Karpas-422 (cell line): ENCODE results near the gene NANP. TPM values are rescaled to one million over a fixed set of nuclear protein-coding genes. Genes with fewer than 3 reads are reported as not detected.
A peak's percentile ranks its signal among the peaks of the same experiment; 100 is the strongest.
"Not testable (repeated sequence)": the region's sequence is repeated elsewhere in the genome, so short reads cannot be mapped to it uniquely, and the experiment has no call there.

Experiments
- DNase-seq: peaks from one replicate; pipeline ENCODE4 v3.0.0-alpha.2; 2015
- H2AFZ ChIP-seq: fragments of 200-600 bp; sonication (generic); 2 replicates; pipeline ENCODE4 v1.6.1; 2014; ENCODE audit warnings: antibody characterized with exemption, low read length, mixed read lengths
- H3K27ac ChIP-seq: fragments of 200-600 bp; sonication (generic); 2 replicates; pipeline ENCODE4 v1.5.1; 2014; ENCODE audit warnings: mild to moderate bottlenecking, low read length, moderate library complexity
- H3K27me3 ChIP-seq: fragments of 200-600 bp; sonication (generic); 2 replicates; pipeline ENCODE4 v1.6.1; 2014; ENCODE audit warnings: low read length, mixed read lengths
- H3K36me3 ChIP-seq: fragments of 200-600 bp; sonication (generic); 2 replicates; pipeline ENCODE4 v1.6.1; 2014; ENCODE audit warnings: low read length, mixed read lengths; ENCODE audit not compliant: insufficient read depth
- H3K4me1 ChIP-seq: fragments of 200-600 bp; sonication (generic); 2 replicates; pipeline ENCODE4 v1.6.1; 2014; ENCODE audit warnings: mild to moderate bottlenecking, low read length, mixed read lengths
- H3K4me2 ChIP-seq: fragments of 200-600 bp; sonication (generic); 2 replicates; pipeline ENCODE4 v1.6.1; 2014; ENCODE audit warnings: low read length, low read depth, mild to moderate bottlenecking; ENCODE audit not compliant: poor library complexity, severe bottlenecking
- H3K4me3 ChIP-seq: fragments of 200-600 bp; sonication (generic); 2 replicates; pipeline ENCODE4 v1.5.1; 2014; ENCODE audit warnings: mild to moderate bottlenecking, antibody characterized with exemption, low read length, mixed read lengths
- H3K79me2 ChIP-seq: fragments of 200-600 bp; sonication (generic); 2 replicates; pipeline ENCODE4 v1.6.1; 2014; ENCODE audit warnings: mild to moderate bottlenecking, low read length, mixed read lengths
- H3K9ac ChIP-seq: fragments of 200-600 bp; sonication (generic); 2 replicates; pipeline ENCODE4 v1.6.0; 2014; ENCODE audit warnings: low read length
- H3K9me2 ChIP-seq: fragments of 200-600 bp; sonication (generic), shearing (Covaris generic); replicated peaks from 2 replicates; pipeline ENCODE4 v1.6.0; 2014; ENCODE audit warnings: mild to moderate bottlenecking, low read length, moderate library complexity; ENCODE audit not compliant: insufficient read depth
- H3K9me3 ChIP-seq: fragments of 300-700, 200-600 bp; sonication (generic); 2 replicates; pipeline ENCODE4 v1.6.1; 2014; ENCODE audit warnings: low read length, mixed read lengths
- H4K20me1 ChIP-seq: fragments of 200-600 bp; sonication (generic); 2 replicates; pipeline ENCODE4 v1.6.1; 2014; ENCODE audit warnings: mild to moderate bottlenecking, antibody characterized with exemption, low read length, low read depth; ENCODE audit not compliant: insufficient read depth
- total RNA-seq: library from RNA; depleted of rRNA; stranded (reverse); fragments of >200 nt; shearing (Covaris generic); gene quantifications from 2 replicates; pipeline ENCODE4 v1.2.3, GENCODE V29; 2014; ENCODE audit warnings: low replicate concordance

NANP gene
- total RNA-seq, 1 experiment from 2014 or later, result 5.1 TPM

DNA sequence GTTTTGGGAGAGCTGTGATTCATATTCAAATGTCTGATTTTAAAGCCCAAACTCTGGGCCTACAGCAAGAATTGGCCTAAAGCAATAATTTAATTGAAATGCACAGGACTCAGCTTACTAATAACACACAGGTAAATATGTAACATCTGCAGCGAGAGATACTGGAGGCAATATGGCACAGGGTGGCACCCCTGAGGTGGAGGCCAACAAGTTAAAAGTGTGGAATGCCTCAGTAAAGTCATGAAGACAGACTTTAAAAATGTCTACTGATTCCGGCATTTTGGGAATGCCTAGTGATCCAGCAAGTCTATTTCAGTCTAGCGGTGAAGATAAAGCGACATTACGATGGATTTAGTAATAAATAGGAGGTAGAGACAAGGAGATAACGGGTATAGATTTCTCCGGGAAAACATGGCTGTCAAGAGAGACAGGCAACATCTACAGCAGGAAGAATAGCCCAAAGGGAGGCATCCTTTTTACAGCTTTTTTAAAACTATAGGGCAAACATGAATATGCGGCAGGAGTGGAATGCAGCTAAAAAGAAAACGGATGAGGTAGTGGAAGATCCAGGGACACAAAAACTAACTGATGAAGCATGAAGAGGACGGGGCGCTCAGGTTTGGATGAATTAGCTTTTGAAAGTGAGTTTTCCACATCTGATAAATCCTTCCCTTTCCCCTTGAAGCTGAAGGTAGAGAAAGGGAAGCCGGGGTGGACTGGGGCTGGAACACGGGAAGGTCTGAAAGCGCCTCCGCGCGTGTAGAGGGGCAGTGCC, 1.2 kb downstream of the NANP start:
- no peaks in the 10 kb centered on the region for H4K20me1 ChIP-seq
- DNase-seq, result no peak
- no peak overlapping the region for H3K27ac ChIP-seq
- H3K9ac ChIP-seq, result peak overlapping the region; percentile 90
- no peaks in the 10 kb centered on the region for H3K36me3 ChIP-seq
- H3K4me2 ChIP-seq, result peak overlapping the region; percentile 89
- no peaks in the 10 kb centered on the region for H3K27me3 ChIP-seq
- H2AFZ ChIP-seq, result peak overlapping the region; percentile 94; the same call in 1 of the 2 replicates
- peak overlapping the region; percentile 95 for H3K4me3 ChIP-seq
- H3K9me3 ChIP-seq, result no peaks in the 10 kb centered on the region
- peaks cover 36% of the 10 kb centered on the region for H3K4me1 ChIP-seq
- no peaks in the 10 kb centered on the region for H3K9me2 ChIP-seq
- H3K79me2 ChIP-seq, result peaks cover 81% of the 10 kb centered on the region

- H3K27me3 ChIP-seq, result no peaks in the 10 kb centered on the region
- no peak overlapping the region for H2AFZ ChIP-seq
- H3K27ac ChIP-seq, result no peak overlapping the region
- H3K9me2 ChIP-seq, result no peaks in the 10 kb centered on the region
- H3K4me1 ChIP-seq, result peaks cover 36% of the 10 kb centered on the region
- H4K20me1 ChIP-seq, result no peaks in the 10 kb centered on the region
- peak overlapping the region; percentile 95 for H3K4me3 ChIP-seq
- peaks cover 86% of the 10 kb centered on the region for H3K79me2 ChIP-seq
- DNase-seq, result no peak
- H3K9ac ChIP-seq, result peak overlapping the region; percentile 90
- peak overlapping the region; percentile 89 for H3K4me2 ChIP-seq
- no peaks in the 10 kb centered on the region for H3K9me3 ChIP-seq
- H3K36me3 ChIP-seq, result no peaks in the 10 kb centered on the region
These were observed 1.8 kb downstream of the NANP start for GRCh38 chr20:25622049-25622448.

DNA sequence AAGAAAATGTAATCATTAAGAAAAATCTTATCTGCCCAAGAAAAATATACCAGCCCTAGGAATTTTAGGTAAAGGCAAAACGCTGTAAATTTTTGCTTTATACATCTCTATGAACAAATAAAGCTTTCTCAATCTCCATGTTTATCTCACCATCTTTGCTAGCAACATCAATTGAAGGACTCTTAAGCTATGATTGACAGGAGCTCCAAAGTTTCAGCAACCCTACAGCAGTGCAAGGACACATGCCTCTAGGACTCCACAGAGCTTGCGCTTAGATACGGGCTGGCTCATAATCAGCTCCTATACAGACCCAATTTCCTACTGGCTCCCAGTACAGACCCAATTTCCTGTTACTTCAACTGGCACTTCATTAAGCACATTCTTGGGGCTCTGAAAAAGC, 4.3 kb downstream of the NANP start:
- Histone ChIP-seq H3K4me1 (peaks cover 28% of the 10 kb centered on the region), H3K36me3 (0 out of 2 replicates have a peak, but pooled peaks cover 7% of the 10 kb centered on the region), H3K9me2 (no peaks in the 10 kb centered on the region), H3K4me3 (no peak overlapping the region), H2AFZ (no peak overlapping the region), H3K4me2 (no peak overlapping the region), H3K9me3 (no peaks in the 10 kb centered on the region), H3K79me2 (peaks cover 86% of the 10 kb centered on the region), H3K27me3 (no peaks in the 10 kb centered on the region), H4K20me1 (no peaks in the 10 kb centered on the region), H3K9ac (no peak overlapping the region), H3K27ac (no peak overlapping the region)
- no peak for DNase-seq

- Histone ChIP-seq H3K79me2 (0 out of 2 replicates have a peak, but pooled peaks cover 1% of the 10 kb centered on the region), H3K27ac (no peak overlapping the region), H3K9me3 (no peaks in the 10 kb centered on the region), H4K20me1 (0 out of 2 replicates have a peak, but pooled peaks cover 6% of the 10 kb centered on the region), H3K36me3 (no peaks in the 10 kb centered on the region), H2AFZ (no peak overlapping the region), H3K4me1 (no peaks in the 10 kb centered on the region), H3K4me2 (no peak overlapping the region), H3K27me3 (no peaks in the 10 kb centered on the region), H3K9me2 (no peaks in the 10 kb centered on the region), H3K9ac (no peak overlapping the region), H3K4me3 (no peak overlapping the region)
- no peak for DNase-seq
These were observed 15.0 kb downstream of the NANP start for GRCh38 chr20:25608774-25609173.

- no peaks in the 10 kb centered on the region for H3K36me3 ChIP-seq
- no peaks in the 10 kb centered on the region for H3K9me3 ChIP-seq
- no peaks in the 10 kb centered on the region for H3K27me3 ChIP-seq
- H3K4me3 ChIP-seq, result no peak overlapping the region
- H4K20me1 ChIP-seq, result 0 out of 2 replicates have a peak, but pooled peaks cover 6% of the 10 kb centered on the region
- H2AFZ ChIP-seq, result no peak overlapping the region
- no peak overlapping the region for H3K27ac ChIP-seq
- no peaks in the 10 kb centered on the region for H3K4me1 ChIP-seq
- H3K9ac ChIP-seq, result no peak overlapping the region
- H3K9me2 ChIP-seq, result no peaks in the 10 kb centered on the region
- no peak for DNase-seq
- no peak overlapping the region for H3K4me2 ChIP-seq
- no peaks in the 10 kb centered on the region for H3K79me2 ChIP-seq
These were observed 17.6 kb downstream of the NANP start for GRCh38 chr20:25606094-25606695.

- no peak overlapping the region for H3K4me2 ChIP-seq
- no peak for DNase-seq
- no peaks in the 10 kb centered on the region for H3K9me3 ChIP-seq
- no peak overlapping the region for H3K27ac ChIP-seq
- no peaks in the 10 kb centered on the region for H3K27me3 ChIP-seq
- H3K4me3 ChIP-seq, result no peak overlapping the region
- 0 out of 2 replicates have a peak, but pooled peaks cover 6% of the 10 kb centered on the region for H4K20me1 ChIP-seq
- H3K9me2 ChIP-seq, result no peaks in the 10 kb centered on the region
- no peaks in the 10 kb centered on the region for H3K36me3 ChIP-seq
- no peaks in the 10 kb centered on the region for H3K79me2 ChIP-seq
- no peak overlapping the region for H2AFZ ChIP-seq
- no peak overlapping the region for H3K9ac ChIP-seq
- H3K4me1 ChIP-seq, result no peaks in the 10 kb centered on the region
These were observed 18.7 kb downstream of the NANP start for GRCh38 chr20:25605148-25605547.

DNA sequence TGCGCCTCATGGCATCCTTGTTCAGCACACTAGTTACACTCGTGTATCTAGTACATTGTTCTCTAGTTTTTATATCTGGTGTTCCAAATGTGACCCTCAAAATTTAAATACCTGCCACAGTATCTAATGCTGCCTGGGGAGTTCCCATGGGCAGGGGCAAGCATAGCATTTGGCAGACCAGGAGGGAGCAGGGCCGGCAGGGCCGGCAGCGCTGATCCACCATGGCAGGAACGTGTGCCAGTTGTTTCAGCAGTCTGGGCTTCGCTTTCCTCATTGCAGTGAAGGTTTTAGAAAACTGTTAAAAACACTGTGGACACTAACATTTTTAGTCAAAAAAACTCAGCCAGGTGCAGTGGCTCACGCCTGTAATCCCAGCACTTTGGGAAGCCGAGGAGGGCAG, 19.2 kb downstream of the NANP start:
- no peaks in the 10 kb centered on the region for H3K9me2 ChIP-seq
- no peaks in the 10 kb centered on the region for H3K79me2 ChIP-seq
- H3K9ac ChIP-seq, result no peak overlapping the region
- no peak overlapping the region for H3K27ac ChIP-seq
- no peak overlapping the region for H3K4me2 ChIP-seq
- no peak overlapping the region for H2AFZ ChIP-seq
- H3K36me3 ChIP-seq, result no peaks in the 10 kb centered on the region
- DNase-seq, result no peak
- H3K9me3 ChIP-seq, result no peaks in the 10 kb centered on the region
- no peaks in the 10 kb centered on the region for H3K27me3 ChIP-seq
- H3K4me1 ChIP-seq, result no peaks in the 10 kb centered on the region
- no peak overlapping the region for H3K4me3 ChIP-seq
- 0 out of 2 replicates have a peak, but pooled peaks cover under 1% of the 10 kb centered on the region for H4K20me1 ChIP-seq

DNA sequence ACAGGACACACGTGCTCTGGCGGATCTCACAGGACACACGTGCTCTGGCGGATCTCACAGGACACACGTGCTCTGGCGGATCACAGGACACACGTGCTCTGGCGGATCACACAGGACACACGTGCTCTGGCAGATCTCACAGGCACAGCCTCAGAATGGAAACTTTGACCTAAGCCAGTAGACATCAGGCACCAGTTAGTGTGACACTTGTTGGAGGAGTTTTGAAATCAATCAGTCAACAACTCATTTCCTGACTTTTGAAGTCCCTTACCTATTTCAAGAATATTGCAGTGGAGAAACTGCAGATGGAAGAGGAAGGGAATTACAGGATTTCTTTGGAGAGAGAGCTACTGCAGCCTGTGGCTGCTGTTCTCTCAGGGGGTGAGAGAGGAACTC, 20.9 kb downstream of the NANP start:
- not testable (repeated sequence) for H4K20me1 ChIP-seq, H3K4me3 ChIP-seq, H3K9me2 ChIP-seq, H3K4me2 ChIP-seq, H3K9ac ChIP-seq, H3K4me1 ChIP-seq, H3K27me3 ChIP-seq, DNase-seq, H3K9me3 ChIP-seq, H3K36me3 ChIP-seq, H3K27ac ChIP-seq, H3K79me2 ChIP-seq, H2AFZ ChIP-seq
